H9 (cell line): ENCODE results near the gene TM7SF3. TPM values are rescaled to one million over a fixed set of nuclear protein-coding genes. Genes with fewer than 3 reads are reported as not detected.

Source experiments
- DNase-seq: peaks from one replicate; pipeline ENCODE4 v3.0.0-alpha.2; 2017
- H2AFZ ChIP-seq: one replicate; pipeline ENCODE4 v1.6.1; 2013; ENCODE audit warnings: mild to moderate bottlenecking, low read length, control low read depth, moderate library complexity
- H2AK5ac ChIP-seq: 2 replicates; pipeline ENCODE4 v1.6.1; 2013; ENCODE audit warnings: low read length, control low read depth, mixed read lengths; ENCODE audit not compliant: insufficient read length
- H2BK120ac ChIP-seq: one replicate; pipeline ENCODE4 v1.6.1; 2013; ENCODE audit warnings: low read depth, mild to moderate bottlenecking, low read length, control low read depth, inconsistent platforms; ENCODE audit not compliant: poor library complexity, severe bottlenecking
- H2BK12ac ChIP-seq: 2 replicates; pipeline ENCODE4 v1.6.1; 2013; ENCODE audit warnings: low read length, control low read depth, mixed read lengths, low read depth; ENCODE audit not compliant: insufficient read length
- H2BK15ac ChIP-seq: 2 replicates; pipeline ENCODE4 v1.6.1; 2013; ENCODE audit warnings: low read depth, low read length, control low read depth
- H2BK20ac ChIP-seq: one replicate; pipeline ENCODE4 v1.6.1; 2013; ENCODE audit warnings: low read depth, mild to moderate bottlenecking, low read length, control low read depth, inconsistent platforms; ENCODE audit not compliant: poor library complexity, severe bottlenecking
- H2BK5ac ChIP-seq: 2 replicates; pipeline ENCODE4 v1.6.1; 2013; ENCODE audit warnings: low read length, control low read depth, mixed read lengths; ENCODE audit not compliant: insufficient read length
- H3K14ac ChIP-seq: 2 replicates; pipeline ENCODE4 v1.6.1; 2013; ENCODE audit warnings: low read length, control low read depth; ENCODE audit not compliant: insufficient read depth
- H3K18ac ChIP-seq: 2 replicates; pipeline ENCODE4 v1.6.1; 2013; ENCODE audit warnings: low read depth, mild to moderate bottlenecking, mixed read lengths, low read length, control low read depth; ENCODE audit not compliant: insufficient read length
- H3K23ac ChIP-seq: 2 replicates; pipeline ENCODE4 v1.6.1; 2013; ENCODE audit warnings: low read length, control low read depth, mixed read lengths, low read depth; ENCODE audit not compliant: insufficient read length
- H3K23me2 ChIP-seq: 2 replicates; pipeline ENCODE4 v1.6.1; 2013; ENCODE audit warnings: low read depth, mild to moderate bottlenecking, mixed read lengths, low read length, control low read depth; ENCODE audit not compliant: insufficient read length, poor library complexity, severe bottlenecking
- H3K27ac ChIP-seq: 2 replicates; pipeline ENCODE4 v1.5.1; 2013; ENCODE audit warnings: low read length, control low read depth, mixed read lengths, low read depth; ENCODE audit not compliant: insufficient read length
- H3K27me3 ChIP-seq: 2 replicates; pipeline ENCODE4 v1.6.1; 2013; ENCODE audit warnings: low read length, control low read depth, inconsistent platforms; ENCODE audit not compliant: insufficient read depth
- H3K4ac ChIP-seq: 2 replicates; pipeline ENCODE4 v1.6.1; 2013; ENCODE audit warnings: low read depth, mild to moderate bottlenecking, control low read depth, inconsistent platforms, low read length, moderate library complexity
- H3K4me1 ChIP-seq: 2 replicates; pipeline ENCODE4 v1.6.1; 2013; ENCODE audit warnings: low read length, control low read depth, inconsistent platforms; ENCODE audit not compliant: insufficient read depth
- H3K4me2 ChIP-seq: 2 replicates; pipeline ENCODE4 v1.6.1; 2013; ENCODE audit warnings: low read length, control low read depth, mixed read lengths; ENCODE audit not compliant: insufficient read length, insufficient read depth
- H3K56ac ChIP-seq: 2 replicates; pipeline ENCODE4 v1.6.1; 2013; ENCODE audit warnings: low read depth, mild to moderate bottlenecking, mixed read lengths, low read length, control low read depth; ENCODE audit not compliant: insufficient read length
- H3K79me1 ChIP-seq: 2 replicates; pipeline ENCODE4 v1.6.1; 2013; ENCODE audit warnings: low read depth, mild to moderate bottlenecking, moderate library complexity, low read length, control low read depth, inconsistent platforms; ENCODE audit not compliant: insufficient read depth, poor library complexity, severe bottlenecking
- H3K79me2 ChIP-seq: 2 replicates; pipeline ENCODE4 v1.6.1; 2013; ENCODE audit warnings: low read length, control low read depth, inconsistent platforms; ENCODE audit not compliant: insufficient read depth
- H3K9ac ChIP-seq: 2 replicates; pipeline ENCODE4 v1.6.1; 2013; ENCODE audit warnings: low read length, control low read depth, mixed read lengths; ENCODE audit not compliant: insufficient read length; ENCODE audit errors: extremely low read depth
- H3K9me3 ChIP-seq: one replicate; pipeline ENCODE4 v1.6.1; 2013; ENCODE audit warnings: low read depth, low read length, inconsistent platforms; ENCODE audit not compliant: control insufficient read depth
- H3T11ph ChIP-seq: one replicate; pipeline ENCODE4 v1.6.1; 2013; ENCODE audit warnings: mild to moderate bottlenecking, low read length, control low read depth, inconsistent platforms
- H4K20me1 ChIP-seq: one replicate; pipeline ENCODE4 v1.6.1; 2013; ENCODE audit not compliant: control insufficient read depth, insufficient read length, insufficient read depth
- H4K5ac ChIP-seq: 2 replicates; pipeline ENCODE4 v1.6.1; 2013; ENCODE audit warnings: low read depth, mild to moderate bottlenecking, mixed read lengths, low read length, control low read depth; ENCODE audit not compliant: insufficient read length
- H4K8ac ChIP-seq: replicated peaks from 2 replicates; pipeline ENCODE4 v1.6.1; 2013; ENCODE audit warnings: low read length, control low read depth, mixed read lengths, low read depth; ENCODE audit not compliant: insufficient read length
- H4K91ac ChIP-seq: 2 replicates; pipeline ENCODE4 v1.6.1; 2013; ENCODE audit warnings: low read depth, mild to moderate bottlenecking, moderate library complexity, mixed read lengths, low read length, control low read depth; ENCODE audit not compliant: insufficient read length
- H3K27ac Mint-ChIP-seq, 3 experiments: 2 replicates in 2 of 3; 3 replicates in 1 of 3; pipeline ENCODE4 v1.8.0; 2020 to 2021; ENCODE audit warnings: mixed read lengths in 3 of 3, mild to moderate bottlenecking in 1 of 3, moderate library complexity in 1 of 3
- H3K27me3 Mint-ChIP-seq: 2 replicates; pipeline ENCODE4 v1.8.0; 2021; ENCODE audit warnings: low read depth, mild to moderate bottlenecking, moderate library complexity, mixed read lengths
- H3K36me3 Mint-ChIP-seq, 3 experiments: 2 replicates in 2 of 3; 3 replicates in 1 of 3; pipeline ENCODE4 v1.8.0; 2020 to 2021; ENCODE audit warnings: low read depth in 3 of 3, mixed read lengths in 3 of 3; ENCODE audit not compliant: insufficient read depth in 1 of 3
- H3K4me1 Mint-ChIP-seq, 2 experiments: 2 replicates each; pipeline ENCODE4 v1.8.0; 2020; ENCODE audit warnings: mixed read lengths in 2 of 2
- H3K4me3 Mint-ChIP-seq, 2 experiments: 2 replicates in 1 of 2; 3 replicates in 1 of 2; pipeline ENCODE4 v1.8.0; 2020 to 2021; ENCODE audit warnings: mild to moderate bottlenecking in 2 of 2, mixed read lengths in 2 of 2, moderate library complexity in 1 of 2
- H3K9me3 Mint-ChIP-seq, 2 experiments: 2 replicates in 1 of 2; 3 replicates in 1 of 2; pipeline ENCODE4 v1.8.0; 2020; ENCODE audit warnings: mild to moderate bottlenecking in 2 of 2, mixed read lengths in 2 of 2, moderate library complexity in 1 of 2
- CTCF ChIP-seq: fragments of 200-600 bp; sonication (generic); conservative IDR thresholded peaks from 3 replicates; pipeline ENCODE4 v1.8.0; 2021; ENCODE audit warnings: antibody characterized with exemption, mild to moderate bottlenecking
- WGBS: extraction: QIAGEN DNeasy Blood & Tissue Kit; methylation state at CpG from one replicate; pipeline ENCODE4 v1.1.7; 2013; ENCODE audit warnings: missing lambda C conversion rate, low lambda C conversion rate, mixed read lengths; ENCODE audit not compliant: insufficient read length; ENCODE audit errors: extremely low coverage; 5-methylcytosine and 5-hydroxymethylcytosine counted together
- total RNA-seq: library from RNA; stranded (reverse); gene quantifications from 2 replicates; pipeline ENCODE4 v1.2.1, GENCODE V29; 2021

The TM7SF3 gene
- total RNA-seq, 1 experiment from 2014 or later = 74.9 TPM

GRCh38 chr12:27001663-27002062 is 12.5 kb downstream of the TM7SF3 start:
- no peaks in the 10 kb centered on the region for H3K9me3 ChIP-seq
- H3K56ac ChIP-seq = no peak overlapping the region
- H3K4me1 ChIP-seq = peaks cover 2% of the 10 kb centered on the region; the same call in 1 of the 2 replicates
- H3K4ac ChIP-seq = no peak overlapping the region
- no peaks in the 10 kb centered on the region for H3K9me3 Mint-ChIP-seq
- H3K23me2 ChIP-seq = no peaks in the 10 kb centered on the region
- no peak overlapping the region for H2BK15ac ChIP-seq
- no peak overlapping the region for H2BK20ac ChIP-seq
- H4K91ac ChIP-seq = no peak overlapping the region
- peaks cover 5% of the 10 kb centered on the region for H3K79me1 ChIP-seq
- no peak overlapping the region for H3K9ac ChIP-seq
- H4K20me1 ChIP-seq = no peaks in the 10 kb centered on the region
- no peak overlapping the region for H3K23ac ChIP-seq
- H3K4me2 ChIP-seq = no peak overlapping the region
- WGBS = 100% methylated on average over 2 of the region's 5 CpGs
- H3K27ac ChIP-seq = no peak overlapping the region
- peaks cover 6 to 29% (median 22%) of the 10 kb centered on the region in 3 experiments; a peak in 5 of 7 replicates for H3K36me3 Mint-ChIP-seq
- TF ChIP-seq CTCF = no peak
- H4K5ac ChIP-seq = no peak overlapping the region
- H2BK12ac ChIP-seq = no peak overlapping the region
- peak overlapping the region in 1 of 3 experiments; percentile 6; a peak in 2 of 7 replicates for H3K27ac Mint-ChIP-seq
- no peak overlapping the region for H2AFZ ChIP-seq
- H3K27me3 Mint-ChIP-seq = no peaks in the 10 kb centered on the region
- H3K4me3 Mint-ChIP-seq = no peak overlapping the region
- no peaks in the 10 kb centered on the region for H3K27me3 ChIP-seq
- no peak overlapping the region for H4K8ac ChIP-seq
- no peak overlapping the region for H2AK5ac ChIP-seq
- H2BK5ac ChIP-seq = no peak overlapping the region
- H3K18ac ChIP-seq = no peak overlapping the region
- H2BK120ac ChIP-seq = no peak overlapping the region
- DNase-seq = no peak
- no peak overlapping the region for H3K14ac ChIP-seq
- peaks cover 4% of the 10 kb centered on the region for H3K79me2 ChIP-seq
- H3K4me1 Mint-ChIP-seq = peaks cover 6 to 13% of the 10 kb centered on the region in 2 experiments
- H3T11ph ChIP-seq = no peak overlapping the region
